BE2C (cell line): ENCODE measurements around the gene RALGPS1.

ENCODE experiments used
- DNase-seq: peaks from one replicate; pipeline ENCODE4 v3.0.0-alpha.2; 2020
- H3K27me3 ChIP-seq: fragments of 250-450 bp; sonication (Bioruptor Pico); 2 replicates; pipeline ENCODE4 v1.5.1; 2020; ENCODE audit warnings: mild to moderate bottlenecking
- H3K36me3 ChIP-seq: fragments of 250-450 bp; sonication (Bioruptor Pico); 2 replicates; pipeline ENCODE4 v1.5.1; 2020; ENCODE audit warnings: mild to moderate bottlenecking
- H3K4me1 ChIP-seq: fragments of 250-450 bp; sonication (Bioruptor Pico); 2 replicates; pipeline ENCODE4 v1.5.1; 2020
- H3K4me3 ChIP-seq: 2 replicates; pipeline ENCODE4 v1.5.1; 2011; ENCODE audit warnings: low read depth, low read length
- H3K9me3 ChIP-seq: fragments of 250-450 bp; sonication (Bioruptor Pico); 2 replicates; pipeline ENCODE4 v1.5.1; 2020
- TF ChIP-seq, protein P1 (sequence below): IDR thresholded peaks from 2 replicates; pipeline ENCODE4 v1.5.1; 2012; ENCODE audit warnings: mild to moderate bottlenecking, low read depth, low read length

The RALGPS1 gene

DNA sequence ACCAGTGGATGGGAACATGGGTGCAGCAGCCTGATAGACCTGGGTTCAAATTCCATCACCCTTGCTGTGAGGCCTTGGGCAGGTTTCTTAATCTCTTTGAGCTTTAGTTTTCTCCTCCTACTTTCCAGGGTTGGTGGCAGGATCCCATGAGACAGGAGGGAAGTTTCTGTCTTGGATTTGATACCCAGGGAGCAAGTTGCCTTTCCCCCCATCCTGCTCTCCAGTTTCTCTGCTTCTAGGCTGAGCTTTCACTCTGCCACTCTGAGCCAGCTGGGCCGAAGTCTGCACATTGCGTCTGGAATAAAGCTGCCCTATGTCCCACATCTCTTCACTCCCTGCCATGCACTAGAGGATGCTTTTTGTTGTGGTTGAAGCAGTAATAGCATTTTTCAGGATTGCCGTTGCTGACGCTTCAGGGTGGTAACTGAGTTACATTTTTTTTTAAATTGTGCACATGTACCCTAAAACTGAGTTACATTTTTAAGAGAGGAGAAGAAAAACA, 248.3 kb downstream of the RALGPS1 start:
- no peak overlapping the region for H3K4me3 ChIP-seq
- DNase-seq = no peak
- no peaks in the 10 kb centered on the region for H3K27me3 ChIP-seq
- TF ChIP-seq, protein P1, sequence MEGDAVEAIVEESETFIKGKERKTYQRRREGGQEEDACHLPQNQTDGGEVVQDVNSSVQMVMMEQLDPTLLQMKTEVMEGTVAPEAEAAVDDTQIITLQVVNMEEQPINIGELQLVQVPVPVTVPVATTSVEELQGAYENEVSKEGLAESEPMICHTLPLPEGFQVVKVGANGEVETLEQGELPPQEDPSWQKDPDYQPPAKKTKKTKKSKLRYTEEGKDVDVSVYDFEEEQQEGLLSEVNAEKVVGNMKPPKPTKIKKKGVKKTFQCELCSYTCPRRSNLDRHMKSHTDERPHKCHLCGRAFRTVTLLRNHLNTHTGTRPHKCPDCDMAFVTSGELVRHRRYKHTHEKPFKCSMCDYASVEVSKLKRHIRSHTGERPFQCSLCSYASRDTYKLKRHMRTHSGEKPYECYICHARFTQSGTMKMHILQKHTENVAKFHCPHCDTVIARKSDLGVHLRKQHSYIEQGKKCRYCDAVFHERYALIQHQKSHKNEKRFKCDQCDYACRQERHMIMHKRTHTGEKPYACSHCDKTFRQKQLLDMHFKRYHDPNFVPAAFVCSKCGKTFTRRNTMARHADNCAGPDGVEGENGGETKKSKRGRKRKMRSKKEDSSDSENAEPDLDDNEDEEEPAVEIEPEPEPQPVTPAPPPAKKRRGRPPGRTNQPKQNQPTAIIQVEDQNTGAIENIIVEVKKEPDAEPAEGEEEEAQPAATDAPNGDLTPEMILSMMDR = no peak
- no peaks in the 10 kb centered on the region for H3K36me3 ChIP-seq
- H3K9me3 ChIP-seq = no peaks in the 10 kb centered on the region
- peaks cover 38% of the 10 kb centered on the region for H3K4me1 ChIP-seq

DNA sequence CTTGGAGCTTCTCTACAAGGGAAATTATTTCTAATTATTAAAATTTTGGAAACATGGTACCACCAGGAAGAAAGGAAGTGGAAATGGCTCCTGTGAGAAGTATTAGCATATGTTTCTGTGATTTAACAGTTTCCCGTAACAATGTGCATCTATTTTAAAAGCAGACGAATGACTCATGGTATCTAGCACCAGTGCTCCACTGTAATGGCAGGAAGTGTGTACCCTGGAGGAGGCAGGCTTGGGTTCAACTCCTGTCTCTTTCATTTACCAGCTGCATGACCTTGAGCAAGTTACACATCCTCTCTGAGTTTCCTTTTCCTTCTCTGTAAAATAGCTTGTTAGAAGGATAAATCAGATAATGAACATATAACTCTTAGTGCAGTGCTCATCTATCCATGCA, 248.8 kb downstream of the RALGPS1 start:
- no peaks in the 10 kb centered on the region for H3K27me3 ChIP-seq
- TF ChIP-seq, protein P1 = no peak
- no peaks in the 10 kb centered on the region for H3K9me3 ChIP-seq
- no peaks in the 10 kb centered on the region for H3K36me3 ChIP-seq
- DNase-seq = no peak
- H3K4me1 ChIP-seq = peaks cover 38% of the 10 kb centered on the region
- H3K4me3 ChIP-seq = no peak overlapping the region

DNA sequence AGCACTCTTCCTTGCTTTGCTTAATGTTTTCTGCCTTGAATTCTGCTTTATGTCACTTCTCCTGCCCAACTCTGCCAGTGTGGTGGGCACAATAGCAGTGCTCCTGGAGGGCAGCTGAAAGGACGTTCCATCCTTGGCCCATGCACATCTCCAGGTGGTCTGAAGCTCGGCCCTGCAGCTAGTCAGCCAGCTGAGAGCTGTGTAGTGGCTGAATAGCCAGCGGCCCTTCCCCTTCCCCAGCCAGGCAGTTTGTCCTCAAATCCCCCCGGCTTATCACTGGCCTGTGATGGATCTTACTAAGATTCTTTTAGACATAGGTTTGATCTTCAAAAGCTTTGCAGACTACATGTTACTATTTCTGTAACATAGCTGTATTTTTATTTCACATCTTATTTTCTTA, 250.5 kb downstream of the RALGPS1 start:
- Histone ChIP-seq H3K9me3 (no peaks in the 10 kb centered on the region), H3K4me3 (no peak overlapping the region), H3K4me1 (peaks cover 28% of the 10 kb centered on the region), H3K27me3 (no peaks in the 10 kb centered on the region), H3K36me3 (no peaks in the 10 kb centered on the region)
- DNase-seq = no peak
- TF ChIP-seq, protein P1 = no peak

DNA sequence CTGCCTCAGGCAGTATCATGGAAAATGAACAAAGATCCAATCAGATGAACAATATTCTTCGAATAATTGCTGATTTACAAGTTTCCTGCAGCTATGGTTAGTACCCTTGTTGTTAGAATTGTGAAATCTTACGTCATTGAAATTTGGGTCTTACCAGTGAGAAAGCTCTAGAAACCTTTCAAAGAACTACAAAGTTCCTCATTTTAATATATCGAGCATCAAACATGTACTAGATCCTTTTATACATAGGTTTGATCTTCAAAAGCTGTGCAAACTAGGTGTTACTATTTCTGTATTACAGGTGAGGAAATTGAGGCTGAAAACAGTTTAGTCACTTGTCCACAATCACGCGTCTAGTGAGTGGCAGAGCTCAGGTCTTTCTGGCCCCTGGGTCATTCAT, 251.5 kb downstream of the RALGPS1 start:
- no peak overlapping the region for H3K4me3 ChIP-seq
- TF ChIP-seq, protein P1 = no peak

DNA sequence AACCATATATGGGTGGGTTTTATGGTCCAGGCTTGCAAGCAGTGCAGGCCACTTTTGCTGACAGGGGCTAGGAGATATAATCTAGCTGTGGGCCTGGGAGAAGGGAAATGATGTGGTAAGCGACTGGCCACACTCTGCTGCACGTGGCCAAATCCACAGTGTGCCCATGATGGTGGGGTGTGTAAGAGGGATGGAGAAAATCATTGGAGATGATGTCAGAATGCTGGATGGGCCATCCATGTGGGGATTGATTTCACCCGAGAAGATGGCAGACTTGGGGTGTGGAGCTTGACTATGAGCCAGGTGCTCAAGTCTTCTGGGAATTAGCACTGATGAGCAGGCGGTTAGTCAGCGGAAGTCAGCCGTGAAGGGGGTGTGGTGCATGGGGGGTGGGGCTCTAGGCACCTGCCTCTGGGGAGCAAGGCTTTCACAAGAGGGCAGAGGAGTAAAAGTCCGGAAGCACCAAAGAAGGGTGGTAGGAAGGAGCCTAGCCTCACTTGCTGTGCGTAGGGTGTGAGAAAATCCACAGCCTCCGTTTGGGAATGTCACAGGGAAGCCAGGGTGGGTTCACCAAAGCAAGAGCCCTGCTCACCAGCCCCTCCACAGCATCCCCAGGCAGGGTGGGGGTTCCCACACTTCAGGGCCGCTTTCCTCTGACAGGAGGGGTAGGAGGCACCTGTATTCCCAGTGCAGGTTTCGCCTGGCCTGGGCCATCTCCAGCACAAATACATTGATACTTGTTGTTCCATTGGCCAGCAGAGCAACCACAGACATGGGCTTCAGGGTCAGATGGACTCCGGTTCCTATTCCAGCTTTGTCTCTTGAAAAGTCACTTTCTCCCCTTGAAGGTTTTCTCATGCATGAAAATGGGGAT, 252.3 kb downstream of the RALGPS1 start:
- Histone ChIP-seq H3K4me3 (no peak overlapping the region), H3K4me1 (peaks cover 26% of the 10 kb centered on the region), H3K36me3 (no peaks in the 10 kb centered on the region), H3K27me3 (no peaks in the 10 kb centered on the region), H3K9me3 (no peaks in the 10 kb centered on the region)
- DNase-seq = peak; percentile 62
- TF ChIP-seq, protein P1 = no peak

More for the DNA sequence above, 251.5 kb downstream of the RALGPS1 start:
- H3K36me3 ChIP-seq = no peaks in the 10 kb centered on the region
- no peaks in the 10 kb centered on the region for H3K9me3 ChIP-seq
- H3K4me1 ChIP-seq = peaks cover 28% of the 10 kb centered on the region
- no peak for DNase-seq
- no peaks in the 10 kb centered on the region for H3K27me3 ChIP-seq

DNA sequence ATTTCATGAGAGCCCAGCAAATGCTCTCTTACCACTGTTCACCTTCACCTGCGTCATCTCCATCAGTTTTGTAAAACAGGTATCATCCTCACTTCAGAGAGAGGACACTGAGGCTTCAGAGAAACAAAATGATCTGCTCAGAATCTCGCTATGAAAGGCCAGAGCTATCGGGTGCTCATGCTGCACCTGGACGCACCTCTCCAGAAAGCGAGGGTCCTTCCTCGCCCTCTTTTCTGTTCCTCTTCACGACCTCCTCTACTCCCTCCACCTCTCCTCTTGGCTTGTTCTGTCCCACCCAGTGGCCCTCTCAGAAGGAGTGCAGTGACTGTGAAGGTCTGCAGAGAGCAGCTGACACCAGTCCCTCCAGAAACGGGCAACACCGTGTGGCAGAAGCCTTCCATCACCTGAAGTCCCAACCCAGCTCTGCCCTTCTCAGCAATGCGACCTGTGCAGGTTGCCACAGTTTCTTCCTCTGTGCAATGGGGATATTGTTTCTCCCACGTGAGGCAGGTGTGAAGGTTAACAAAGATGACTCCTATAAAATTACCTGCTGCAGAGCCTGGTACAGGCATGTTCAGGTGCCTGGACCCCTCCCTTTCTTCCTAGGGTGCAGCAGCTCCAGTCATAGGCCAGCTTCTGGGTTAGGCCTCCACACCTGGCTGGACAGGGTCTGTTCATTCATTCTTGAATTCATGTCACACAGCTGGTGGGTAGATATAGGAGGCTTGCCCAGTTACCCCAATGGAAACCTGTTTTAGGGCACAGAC, 253.2 kb downstream of the RALGPS1 start:
- peaks cover 21% of the 10 kb centered on the region for H3K4me1 ChIP-seq
- no peak for DNase-seq
- H3K27me3 ChIP-seq = no peaks in the 10 kb centered on the region
- H3K9me3 ChIP-seq = no peaks in the 10 kb centered on the region
- TF ChIP-seq, protein P1 = no peak
- no peaks in the 10 kb centered on the region for H3K36me3 ChIP-seq
- H3K4me3 ChIP-seq = no peak overlapping the region
